ENCODE results near the gene IPPK.

DNA sequence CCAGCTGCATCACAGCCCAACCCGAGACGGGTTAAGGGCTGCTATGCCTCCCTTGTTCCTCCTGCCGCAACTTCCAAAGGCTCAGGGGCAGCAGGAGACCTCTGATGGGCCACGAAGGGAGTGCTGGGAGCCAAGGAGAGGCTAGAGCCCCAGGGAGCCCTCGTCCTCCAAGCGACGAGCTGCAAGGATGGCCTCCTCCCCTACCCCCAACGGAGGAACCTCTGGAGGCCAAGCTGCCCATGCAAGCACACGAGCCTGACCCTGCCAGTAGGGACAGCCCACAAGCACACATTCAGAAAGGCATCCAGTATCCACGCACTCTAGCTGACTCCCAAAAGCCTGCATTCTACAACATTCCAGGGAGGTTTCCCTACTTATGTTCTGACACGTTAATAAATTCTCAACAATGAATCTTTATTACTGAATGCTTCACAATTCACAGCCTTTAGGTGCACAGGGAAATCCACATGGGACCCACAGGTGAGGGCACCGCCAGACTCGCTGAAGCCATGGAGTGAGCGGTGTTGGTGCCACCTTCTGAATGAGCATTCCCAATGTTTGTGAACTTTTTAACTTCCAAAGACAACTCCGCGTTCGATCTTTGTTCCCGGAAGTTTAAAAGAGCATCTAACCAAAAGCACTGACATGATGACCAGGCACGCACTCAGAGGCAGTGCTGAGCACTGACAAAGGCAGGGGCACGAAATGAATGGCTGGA lies 28.7 kb downstream of the IPPK start:
- TF ChIP-seq, protein P1, sequence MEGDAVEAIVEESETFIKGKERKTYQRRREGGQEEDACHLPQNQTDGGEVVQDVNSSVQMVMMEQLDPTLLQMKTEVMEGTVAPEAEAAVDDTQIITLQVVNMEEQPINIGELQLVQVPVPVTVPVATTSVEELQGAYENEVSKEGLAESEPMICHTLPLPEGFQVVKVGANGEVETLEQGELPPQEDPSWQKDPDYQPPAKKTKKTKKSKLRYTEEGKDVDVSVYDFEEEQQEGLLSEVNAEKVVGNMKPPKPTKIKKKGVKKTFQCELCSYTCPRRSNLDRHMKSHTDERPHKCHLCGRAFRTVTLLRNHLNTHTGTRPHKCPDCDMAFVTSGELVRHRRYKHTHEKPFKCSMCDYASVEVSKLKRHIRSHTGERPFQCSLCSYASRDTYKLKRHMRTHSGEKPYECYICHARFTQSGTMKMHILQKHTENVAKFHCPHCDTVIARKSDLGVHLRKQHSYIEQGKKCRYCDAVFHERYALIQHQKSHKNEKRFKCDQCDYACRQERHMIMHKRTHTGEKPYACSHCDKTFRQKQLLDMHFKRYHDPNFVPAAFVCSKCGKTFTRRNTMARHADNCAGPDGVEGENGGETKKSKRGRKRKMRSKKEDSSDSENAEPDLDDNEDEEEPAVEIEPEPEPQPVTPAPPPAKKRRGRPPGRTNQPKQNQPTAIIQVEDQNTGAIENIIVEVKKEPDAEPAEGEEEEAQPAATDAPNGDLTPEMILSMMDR (conservative IDR thresholded peaks at IDR 0.05; ENCODE audit: low read depth, low read length), result no peak
- no peak for TF ChIP-seq EZH2 (IDR thresholded peaks at IDR 0.05; ENCODE audit: low read length, unreplicated experiment)
- no peak for TF ChIP-seq EZH2phosphoT487 (IDR thresholded peaks at IDR 0.05; ENCODE audit: borderline replicate concordance, low read length)
